Mammary epithelial cell (primary cell): Measurements from ENCODE around the gene RAE1.

Experiments used
- EZH2 ChIP-seq: IDR thresholded peaks from 2 replicates; pipeline ENCODE4 v1.6.1; 2012; ENCODE audit warnings: low read length, inconsistent platforms, borderline replicate concordance
- TF ChIP-seq, protein P1 (sequence below), 2 donors: IDR thresholded peaks in 1 of 2; conservative IDR thresholded peaks in 1 of 2; 2 replicates each; pipeline ENCODE4 v1.5.1; 2011 to 2012; ENCODE audit warnings: inconsistent platforms in 2 of 2, low read length in 2 of 2, mild to moderate bottlenecking in 2 of 2, control low read depth in 1 of 2, low read depth in 1 of 2; ENCODE audit not compliant: insufficient read depth in 1 of 2; ENCODE audit errors: extremely low read depth in 1 of 2

DNA sequence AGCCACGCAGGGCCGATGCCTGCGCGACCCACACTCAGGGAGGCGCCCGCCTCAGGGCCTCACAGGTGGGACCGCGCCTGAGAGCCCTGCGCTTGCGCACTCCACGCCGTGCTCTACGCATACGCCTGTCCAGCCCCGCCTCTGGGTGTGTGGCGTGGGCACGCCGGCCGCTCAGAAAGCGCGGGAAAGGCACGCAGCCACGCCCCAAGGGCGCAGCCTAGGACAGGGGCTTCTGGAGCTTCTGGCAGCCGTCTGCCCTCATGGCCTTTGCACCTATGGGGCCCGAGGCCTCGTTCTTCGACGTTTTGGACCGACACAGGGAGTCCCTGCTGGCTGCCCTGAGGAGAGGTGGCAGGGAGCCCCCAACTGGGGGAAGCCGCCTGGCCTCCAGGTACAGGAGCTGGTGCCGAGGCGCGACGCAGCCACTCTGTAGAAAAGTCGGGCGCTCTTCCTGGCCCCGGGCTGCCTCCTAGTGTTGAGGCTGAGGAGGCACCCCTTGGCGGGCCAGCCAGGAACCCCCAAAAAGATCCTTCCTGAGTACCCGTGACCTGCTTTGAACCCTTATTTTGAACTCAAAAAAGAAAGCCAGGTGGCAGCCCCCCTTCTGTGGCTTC is 21.3 kb upstream of the RAE1 start, which contains the start of gene SPO11:
- TF ChIP-seq, protein P1, sequence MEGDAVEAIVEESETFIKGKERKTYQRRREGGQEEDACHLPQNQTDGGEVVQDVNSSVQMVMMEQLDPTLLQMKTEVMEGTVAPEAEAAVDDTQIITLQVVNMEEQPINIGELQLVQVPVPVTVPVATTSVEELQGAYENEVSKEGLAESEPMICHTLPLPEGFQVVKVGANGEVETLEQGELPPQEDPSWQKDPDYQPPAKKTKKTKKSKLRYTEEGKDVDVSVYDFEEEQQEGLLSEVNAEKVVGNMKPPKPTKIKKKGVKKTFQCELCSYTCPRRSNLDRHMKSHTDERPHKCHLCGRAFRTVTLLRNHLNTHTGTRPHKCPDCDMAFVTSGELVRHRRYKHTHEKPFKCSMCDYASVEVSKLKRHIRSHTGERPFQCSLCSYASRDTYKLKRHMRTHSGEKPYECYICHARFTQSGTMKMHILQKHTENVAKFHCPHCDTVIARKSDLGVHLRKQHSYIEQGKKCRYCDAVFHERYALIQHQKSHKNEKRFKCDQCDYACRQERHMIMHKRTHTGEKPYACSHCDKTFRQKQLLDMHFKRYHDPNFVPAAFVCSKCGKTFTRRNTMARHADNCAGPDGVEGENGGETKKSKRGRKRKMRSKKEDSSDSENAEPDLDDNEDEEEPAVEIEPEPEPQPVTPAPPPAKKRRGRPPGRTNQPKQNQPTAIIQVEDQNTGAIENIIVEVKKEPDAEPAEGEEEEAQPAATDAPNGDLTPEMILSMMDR (conservative IDR thresholded peaks at IDR 0.05 in 1 of 2, IDR thresholded peaks at IDR 0.05 in 1 of 2; ENCODE audit: extremely low read depth in 1 of 2, insufficient read depth in 1 of 2, low read depth in 1 of 2, low read length in 2 of 2): peak in 1 of 2 donors; percentile 37
- no peak for TF ChIP-seq EZH2
